ENCODE data around the gene TH.

The TH gene

DNA sequence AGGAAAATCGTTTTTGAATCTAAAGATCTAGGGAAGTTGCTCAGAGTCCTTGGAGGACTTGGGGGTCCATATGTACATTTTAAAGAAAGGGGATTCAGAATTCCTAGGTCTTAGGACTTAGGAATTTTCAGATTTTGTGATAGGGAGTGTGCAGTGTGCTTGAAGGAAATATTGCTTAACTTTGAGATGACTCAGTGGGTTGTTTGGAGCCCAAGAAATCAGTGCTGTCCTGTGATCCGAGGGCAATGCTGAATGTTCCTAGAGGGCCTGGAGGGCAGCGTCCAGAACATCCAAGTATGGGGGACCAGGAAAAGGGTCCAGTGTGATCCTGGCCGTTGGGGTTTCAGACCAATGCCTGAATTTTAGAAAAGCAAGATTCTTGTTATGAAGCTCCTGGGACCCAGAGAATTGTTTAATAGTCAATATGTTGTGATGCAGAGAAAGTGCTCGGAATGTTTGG, 29.3 kb downstream of the TH start:
- no peak for DNase-seq (ENCODE audit: low read depth in 2 of 2)

DNA sequence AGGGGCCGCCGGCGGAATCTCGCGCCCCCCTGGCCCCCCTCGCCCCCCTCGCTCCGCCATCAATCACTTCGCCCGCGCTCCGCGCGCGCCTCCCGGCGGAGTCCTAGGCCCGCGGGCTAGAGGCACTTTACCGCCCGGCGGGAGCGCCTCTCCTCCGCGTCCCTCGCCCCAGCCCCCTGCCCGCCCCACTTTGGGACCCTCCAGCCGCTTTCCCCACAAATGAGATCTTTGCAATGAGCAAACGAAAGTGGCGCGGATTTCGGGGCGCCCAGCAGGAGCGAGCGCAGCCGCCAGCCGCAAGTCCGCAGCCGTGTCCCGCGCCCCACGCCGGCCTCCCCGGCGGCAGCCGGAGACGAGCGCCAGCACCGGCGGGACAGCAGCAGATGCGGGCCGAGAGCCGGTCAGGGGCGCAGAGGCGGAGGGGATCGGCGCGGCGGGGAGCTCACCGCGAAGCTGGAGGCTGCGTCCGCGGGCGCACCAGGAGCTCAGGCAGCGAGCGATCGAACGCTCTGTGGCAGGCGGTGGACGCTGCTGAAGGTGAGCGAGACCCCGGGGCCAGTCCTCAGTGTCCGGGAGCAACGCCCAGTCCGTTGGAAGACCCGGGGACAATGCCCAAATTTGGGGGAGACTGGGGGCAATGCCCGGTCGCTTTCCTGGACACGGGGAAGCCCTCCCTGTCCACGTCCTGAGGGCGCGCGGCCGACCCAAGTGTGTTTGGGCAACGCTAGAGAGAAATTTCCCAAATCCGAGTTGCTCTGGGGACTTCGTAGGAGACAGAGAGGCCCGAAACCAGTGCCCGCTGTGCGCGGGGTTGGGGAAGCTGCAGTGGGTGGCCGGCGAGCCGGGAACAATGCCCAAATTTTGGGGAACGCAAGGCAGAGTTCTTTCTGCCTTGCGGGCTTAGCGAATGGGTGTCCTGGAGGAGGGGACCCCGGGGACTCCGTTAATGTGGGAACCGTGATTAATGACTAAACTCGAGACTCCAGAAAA, 30.9 kb downstream of the TH start:
- DNase-seq (ENCODE audit: low read depth in 2 of 2), result no peak

DNA sequence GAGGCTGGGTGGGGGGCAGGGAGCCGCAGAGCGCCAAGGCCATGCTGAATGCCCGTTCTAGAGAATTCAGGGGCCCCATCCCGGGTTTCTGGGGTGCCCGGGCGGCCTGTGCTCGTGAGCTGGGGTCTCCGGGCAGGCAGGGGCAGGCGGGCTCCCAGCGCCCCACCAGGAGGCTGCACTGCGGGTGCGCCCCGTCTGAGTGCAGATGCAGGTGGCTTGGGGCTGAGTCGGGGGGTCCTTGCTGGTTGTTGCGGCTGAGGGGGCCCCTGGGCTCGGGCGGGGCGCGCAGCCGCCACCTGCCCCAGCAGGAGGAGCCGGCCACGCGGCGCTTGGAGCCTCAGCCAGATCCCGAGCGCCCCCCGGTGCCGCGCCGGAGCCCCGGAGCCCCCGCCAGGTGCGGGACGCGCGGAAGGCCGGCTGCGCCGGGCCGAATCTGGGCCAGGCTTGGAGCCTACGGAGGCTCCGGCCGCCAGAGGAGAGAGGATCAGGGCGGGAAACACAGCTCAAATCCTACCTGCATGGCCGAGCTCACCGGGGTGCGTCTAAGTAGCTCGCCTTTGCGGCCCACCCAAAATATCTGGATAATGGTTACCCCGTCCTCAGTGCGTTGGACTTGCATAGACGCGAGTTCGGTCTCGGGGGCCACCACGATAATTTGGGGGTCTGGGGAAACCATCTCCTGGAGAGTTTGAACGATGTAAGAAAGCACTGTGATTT, 31.8 kb downstream of the TH start:
- no peak for DNase-seq (ENCODE audit: low read depth in 2 of 2)

DNA sequence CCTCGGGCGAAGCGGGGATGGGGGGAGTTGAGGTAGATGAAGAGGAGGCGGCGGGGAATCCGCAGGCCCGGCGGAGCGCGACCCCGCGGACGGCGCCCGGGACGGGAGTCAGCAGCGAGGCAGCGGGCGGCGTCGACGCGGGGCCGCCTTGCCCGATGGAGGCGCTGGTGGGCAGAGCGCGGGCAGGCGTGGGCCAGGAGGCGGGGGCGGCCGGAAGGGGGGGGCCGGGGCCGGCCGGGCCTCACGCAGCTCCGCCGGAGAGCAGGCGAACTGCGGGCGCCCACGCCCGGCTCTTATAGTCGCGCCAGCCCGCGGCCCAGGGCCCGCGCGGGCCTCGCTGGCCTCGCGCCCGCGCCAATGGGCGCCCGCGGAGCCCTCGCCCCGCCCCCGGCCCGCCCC, 32.5 kb downstream of the TH start, which contains the start of gene IGF2:
TSS of gene IGF2 (minus strand) at position 267 of the 399 bp plus-strand sequence. CDS start 3,866 bp downstream, outside the sequence.
- no peak for DNase-seq (ENCODE audit: low read depth in 2 of 2)

DNA sequence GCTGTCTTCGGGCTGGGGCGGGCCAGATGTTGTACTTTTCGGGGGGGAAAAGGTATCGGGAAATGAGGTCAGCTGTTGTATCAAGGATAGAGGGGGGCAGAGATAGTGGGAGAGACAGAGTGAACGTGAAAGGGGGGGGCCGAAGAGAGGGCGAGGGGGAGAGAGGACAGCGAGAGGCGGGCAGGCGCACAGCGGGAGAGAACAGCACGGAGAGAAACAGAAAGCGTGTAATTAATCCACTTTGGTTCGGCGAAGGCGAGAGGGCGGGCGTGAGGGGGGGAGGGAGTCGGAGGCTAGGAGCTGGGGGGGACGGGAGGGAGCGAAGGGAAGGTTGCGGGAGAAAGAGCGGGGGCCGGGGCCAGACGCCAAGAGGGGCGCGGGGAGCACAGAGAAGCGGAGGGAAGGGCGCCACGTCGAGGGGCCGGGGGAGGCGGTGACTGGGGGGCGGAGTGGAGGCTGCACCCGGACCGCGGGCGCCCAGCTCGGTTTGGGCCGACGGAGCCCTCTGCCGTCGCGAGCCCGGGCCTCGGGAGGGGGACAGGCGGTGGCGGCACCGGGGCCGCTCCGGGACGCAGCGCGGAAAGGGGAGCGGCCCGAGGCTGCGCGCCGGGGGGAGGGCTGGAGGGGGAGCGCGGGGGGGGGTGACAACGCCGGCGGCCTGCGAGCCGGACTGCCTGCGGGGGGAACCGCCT, 33.0 kb downstream of the TH start:
- no peak for DNase-seq (ENCODE audit: low read depth in 2 of 2)

DNA sequence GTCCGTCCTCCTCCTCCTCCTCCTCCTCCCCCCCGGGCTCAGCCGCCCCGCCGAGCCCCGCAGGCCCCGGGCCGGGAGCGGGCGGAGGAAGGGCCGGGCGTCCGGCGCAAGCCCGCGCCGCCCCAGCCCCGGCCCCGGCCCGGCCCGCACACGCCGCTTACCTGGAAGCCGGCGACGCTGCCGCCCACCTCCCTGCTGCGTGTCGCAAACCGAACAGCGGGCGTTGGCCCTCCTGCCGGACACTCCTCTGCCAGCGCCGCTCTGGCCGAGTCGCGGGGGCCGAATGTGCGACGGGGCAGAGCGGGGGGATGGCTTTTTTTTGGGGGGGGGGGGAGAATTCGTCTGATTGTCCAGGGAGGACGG, 33.6 kb downstream of the TH start:
- DNase-seq (ENCODE audit: low read depth in 2 of 2), result no peak

DNA sequence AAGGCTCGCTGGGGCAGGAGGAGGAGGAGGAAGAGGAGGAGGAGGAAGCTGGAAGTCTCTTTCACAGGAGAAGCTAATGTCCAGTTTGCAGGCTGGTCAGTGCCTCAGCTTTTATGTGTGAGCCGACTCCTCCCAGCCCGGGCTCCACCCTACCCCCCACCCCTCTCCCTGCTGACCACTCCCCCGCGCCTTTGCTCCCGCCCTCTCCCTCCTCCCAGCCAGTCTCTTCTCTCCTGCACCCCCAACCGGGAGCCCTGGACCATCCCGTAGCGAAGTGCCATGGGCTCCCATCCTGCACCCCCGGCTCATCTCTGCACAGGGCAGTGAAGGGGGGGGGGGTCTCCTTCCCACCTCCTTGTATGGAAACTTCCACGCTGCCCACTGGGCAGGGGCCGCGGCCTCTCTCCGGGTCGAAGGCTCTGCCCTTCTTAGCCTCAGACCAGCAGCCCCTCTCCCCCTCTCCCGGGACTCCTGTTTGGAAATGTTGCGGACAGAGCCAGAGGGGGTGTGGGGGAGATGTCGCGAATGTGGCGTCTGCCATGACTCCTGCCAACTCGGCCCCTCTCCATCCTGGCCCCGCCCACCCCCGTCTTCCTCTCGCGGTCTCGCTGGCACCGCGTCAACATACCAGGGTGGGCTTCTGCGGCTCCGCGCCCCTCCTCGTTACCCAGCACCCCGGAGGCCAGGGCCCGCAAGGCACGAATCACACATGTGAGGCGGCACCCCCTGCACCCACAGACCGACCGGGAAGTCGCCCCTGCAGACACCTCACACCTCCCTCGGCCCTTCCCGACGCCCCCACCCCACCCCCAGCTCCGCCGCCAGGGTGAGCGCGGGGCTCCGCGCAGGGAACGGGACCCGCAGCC, 34.2 kb downstream of the TH start:
- no peak for DNase-seq (ENCODE audit: low read depth in 2 of 2)

DNA sequence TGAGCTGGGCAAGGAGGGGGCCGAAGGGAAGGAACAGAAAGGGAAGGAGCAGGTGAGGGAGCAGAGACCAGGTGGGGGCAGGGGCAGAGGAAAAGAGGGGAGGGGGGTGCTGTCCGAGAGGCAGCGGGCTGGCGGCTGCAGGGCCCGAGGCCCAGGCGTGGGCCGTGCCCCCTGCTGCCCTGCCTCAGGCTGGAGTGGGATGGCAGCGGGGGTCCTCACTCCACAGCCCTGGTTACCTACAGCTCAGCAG, 34.7 kb downstream of the TH start:
- no peak for DNase-seq (ENCODE audit: low read depth in 2 of 2)

DNA sequence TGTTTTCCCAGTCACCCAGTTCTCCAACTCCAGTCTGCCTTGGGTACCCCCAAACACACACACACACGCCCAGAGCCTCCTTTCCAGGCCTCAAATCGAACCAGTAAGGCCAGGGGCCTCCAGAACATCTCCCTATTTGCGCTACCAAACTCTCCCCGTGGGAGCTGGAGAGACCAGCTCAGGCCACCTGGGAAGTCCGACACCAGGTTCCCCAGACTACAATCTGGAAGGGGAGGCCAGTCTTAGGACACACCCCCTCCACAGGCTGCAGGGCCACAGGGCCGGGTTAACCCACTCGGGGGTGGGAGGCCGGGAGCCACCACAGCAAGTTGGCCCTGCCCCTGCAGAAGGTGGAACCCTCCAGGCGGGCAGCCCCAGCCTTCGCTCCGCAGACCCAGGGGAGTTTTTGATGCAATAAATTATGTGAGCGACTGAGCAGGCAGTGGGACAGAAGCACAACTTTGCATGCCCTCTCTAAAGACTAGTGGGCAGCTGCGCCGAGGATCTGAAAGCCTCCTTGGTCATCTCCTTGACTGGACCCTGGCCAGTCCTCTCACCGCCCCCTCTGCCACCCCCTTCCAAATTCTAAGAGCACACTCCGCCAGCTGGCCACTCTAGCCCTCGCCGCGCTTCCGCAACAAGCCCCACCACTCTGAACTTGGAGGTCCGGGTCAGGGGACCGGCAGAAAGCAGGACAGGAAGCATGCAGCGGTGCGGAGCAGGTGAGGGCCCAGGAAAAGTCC, 35.2 kb downstream of the TH start:
- DNase-seq (ENCODE audit: low read depth in 2 of 2), result no peak

DNA sequence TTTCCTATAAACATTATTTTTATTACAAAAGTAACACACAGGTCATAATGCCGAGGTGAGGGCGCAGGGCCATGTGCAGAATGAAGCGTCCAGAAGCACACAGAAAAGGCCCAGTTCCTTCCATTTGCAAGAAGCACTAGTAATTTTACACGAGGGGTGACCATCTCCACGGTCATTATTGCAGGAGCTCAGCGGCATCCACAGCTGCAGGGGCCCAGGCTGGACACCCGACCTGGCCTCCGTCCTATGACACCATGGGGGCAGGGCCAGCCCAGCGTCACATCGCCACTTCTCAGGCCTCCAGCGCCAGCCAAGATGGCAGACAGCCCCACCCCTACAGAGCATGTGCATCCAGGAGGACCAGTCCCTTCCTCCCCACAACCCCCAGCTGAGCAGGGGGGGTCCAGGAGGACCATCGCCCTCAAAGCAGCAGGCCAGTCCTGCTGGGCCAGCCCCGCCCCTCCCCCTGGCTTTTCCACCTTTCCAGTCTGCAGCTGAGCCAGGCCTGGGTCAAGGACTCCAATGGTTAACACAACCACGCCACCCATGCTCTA, 35.9 kb downstream of the TH start:
- DNase-seq (ENCODE audit: low read depth in 2 of 2), result no peak

DNA sequence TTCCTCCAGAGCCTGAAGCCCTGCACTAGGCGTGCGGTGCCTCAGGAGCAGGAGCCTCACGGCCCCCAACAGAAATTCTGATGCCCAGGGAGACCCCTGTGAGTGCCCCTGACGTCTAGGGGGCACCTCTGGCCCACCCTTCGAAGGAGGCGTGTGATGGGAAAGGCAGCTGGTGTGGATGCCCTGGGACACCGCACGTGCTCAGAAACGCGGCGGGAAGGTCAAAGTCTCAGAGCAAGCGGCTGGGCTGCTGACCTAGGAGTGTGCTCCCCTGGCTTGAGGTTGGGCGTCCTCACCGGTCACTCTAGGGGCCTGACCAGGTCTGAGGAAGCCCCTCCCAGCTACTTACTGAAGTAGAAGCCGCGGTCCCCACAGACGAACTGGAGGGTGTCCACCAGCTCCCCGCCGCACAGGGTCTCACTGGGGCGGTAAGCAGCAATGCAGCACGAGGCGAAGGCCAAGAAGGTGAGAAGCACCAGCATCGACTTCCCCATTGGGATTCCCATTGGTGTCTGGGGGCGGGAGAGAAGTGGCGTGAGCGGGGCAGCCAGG, 36.5 kb downstream of the TH start:
- no peak for DNase-seq (ENCODE audit: low read depth in 2 of 2)

DNA sequence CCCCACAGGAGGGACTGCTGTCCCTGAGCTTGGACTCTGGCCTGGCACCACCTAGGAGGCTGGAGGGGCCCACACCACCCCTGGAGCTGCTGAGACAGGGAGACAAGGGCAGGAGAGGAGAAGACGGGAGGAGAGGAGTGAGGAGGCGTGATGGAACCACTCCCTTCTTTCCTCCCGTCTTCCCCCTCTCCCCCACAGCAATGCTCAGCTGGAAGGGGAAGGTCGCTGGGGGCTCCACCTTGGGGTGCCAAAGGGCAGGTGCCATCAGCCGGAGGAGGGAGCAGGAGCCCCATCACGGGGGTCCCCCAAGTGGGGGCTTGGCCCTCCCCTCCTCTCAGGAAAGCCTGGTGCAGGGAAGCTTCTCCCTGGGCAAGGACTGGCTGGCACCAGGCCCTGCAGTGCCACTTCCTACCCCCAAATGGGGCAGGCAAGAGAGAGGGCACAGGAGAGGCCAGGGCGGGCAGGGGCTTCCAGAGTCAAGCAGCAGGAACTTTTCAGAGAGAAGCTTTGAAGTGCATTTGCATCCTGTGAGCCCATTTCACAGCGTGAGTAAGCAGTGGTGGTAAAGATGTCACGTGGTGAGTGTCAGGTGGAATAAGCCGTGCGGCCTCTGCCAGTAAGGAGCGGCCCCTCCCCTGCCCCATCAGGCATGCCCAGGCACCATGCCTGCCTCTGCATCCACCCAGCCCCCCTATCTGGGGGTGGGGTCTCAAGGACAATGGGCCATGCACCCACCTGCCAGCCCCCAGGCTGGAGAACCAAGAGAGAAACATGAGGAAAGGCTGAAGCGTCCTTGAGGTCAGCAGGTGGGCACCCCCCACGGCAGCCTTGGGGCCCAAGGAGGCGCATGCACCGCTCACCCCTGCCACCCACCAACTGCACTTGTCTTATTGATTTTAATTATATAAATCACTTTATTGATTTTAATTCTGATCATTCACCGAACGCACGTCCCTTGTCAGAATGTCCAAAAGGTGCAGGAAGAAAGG, 37.3 kb downstream of the TH start:
- no peak for DNase-seq (ENCODE audit: low read depth in 2 of 2)

DNA sequence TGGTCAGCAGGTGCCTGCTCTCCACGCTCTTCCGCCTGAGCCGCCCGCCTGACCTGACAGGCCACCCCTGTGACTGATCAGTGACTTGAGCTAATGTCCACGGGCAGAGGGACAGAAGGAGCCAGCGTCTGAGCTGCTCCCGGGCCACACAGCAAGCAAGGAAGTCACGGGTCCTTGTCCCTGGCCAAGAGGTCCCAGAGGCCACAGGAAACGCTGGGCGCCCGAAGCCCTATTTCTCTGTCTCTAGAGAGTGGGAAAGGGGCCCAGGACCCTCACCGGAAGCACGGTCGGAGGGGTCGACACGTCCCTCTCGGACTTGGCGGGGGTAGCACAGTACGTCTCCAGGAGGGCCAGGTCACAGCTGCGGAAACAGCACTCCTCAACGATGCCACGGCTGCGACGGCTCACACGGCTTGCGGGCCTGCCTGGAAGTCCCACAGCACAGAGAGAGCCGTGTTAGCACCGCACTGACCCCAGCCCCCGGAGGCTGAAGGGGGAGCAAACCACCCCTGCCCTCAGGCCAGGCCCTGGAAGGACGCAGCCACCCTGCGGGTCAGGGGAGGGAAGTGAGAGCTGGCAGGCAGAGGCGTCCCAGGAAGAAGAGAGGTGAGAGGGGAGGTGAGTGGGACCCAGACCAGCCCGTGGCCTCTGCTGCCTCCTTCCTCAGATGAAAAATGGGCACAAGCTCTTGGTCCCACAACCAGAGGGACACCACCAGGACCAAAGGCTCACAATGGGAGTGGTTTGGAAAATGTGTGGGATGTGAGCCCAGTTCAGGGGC, 38.2 kb downstream of the TH start:
- no peak for DNase-seq (ENCODE audit: low read depth in 2 of 2)

DNA sequence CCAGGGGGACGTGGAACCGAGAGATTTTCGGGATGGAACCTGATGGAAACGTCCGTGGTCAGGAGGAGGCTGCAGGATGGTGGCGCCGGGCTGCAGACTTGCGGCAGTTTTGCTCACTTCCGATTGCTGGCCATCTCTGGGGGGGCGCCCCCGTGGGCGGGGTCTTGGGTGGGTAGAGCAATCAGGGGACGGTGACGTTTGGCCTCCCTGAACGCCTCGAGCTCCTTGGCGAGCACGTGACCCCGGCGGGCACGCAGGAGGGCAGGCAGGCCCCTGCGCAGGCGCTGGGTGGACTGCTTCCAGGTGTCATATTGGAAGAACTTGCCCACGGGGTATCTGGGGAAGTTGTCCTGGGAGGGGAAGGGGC, 38.8 kb downstream of the TH start:
- DNase-seq (ENCODE audit: low read depth in 2 of 2), result no peak

DNA sequence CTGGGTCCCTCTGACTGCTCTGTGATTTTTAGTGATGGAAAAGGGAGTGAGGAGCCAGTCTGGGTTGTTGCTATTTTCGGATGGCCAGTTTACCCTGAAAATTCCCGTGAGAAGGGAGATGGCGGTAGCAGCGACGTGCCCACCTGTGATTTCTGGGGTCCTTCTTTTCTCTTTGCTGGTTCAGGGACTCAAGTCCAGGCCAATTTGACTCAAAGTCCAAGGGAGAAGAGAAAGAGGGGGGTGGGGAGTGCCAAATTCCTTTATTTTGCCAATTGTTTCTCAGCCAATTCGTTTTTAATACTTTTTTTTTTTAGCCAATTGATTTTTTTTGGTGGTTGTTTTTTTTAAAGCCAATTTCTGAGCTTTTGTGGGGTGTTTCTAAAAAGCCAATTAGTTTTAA, 39.4 kb downstream of the TH start:
- no peak for DNase-seq (ENCODE audit: low read depth in 2 of 2)

DNA sequence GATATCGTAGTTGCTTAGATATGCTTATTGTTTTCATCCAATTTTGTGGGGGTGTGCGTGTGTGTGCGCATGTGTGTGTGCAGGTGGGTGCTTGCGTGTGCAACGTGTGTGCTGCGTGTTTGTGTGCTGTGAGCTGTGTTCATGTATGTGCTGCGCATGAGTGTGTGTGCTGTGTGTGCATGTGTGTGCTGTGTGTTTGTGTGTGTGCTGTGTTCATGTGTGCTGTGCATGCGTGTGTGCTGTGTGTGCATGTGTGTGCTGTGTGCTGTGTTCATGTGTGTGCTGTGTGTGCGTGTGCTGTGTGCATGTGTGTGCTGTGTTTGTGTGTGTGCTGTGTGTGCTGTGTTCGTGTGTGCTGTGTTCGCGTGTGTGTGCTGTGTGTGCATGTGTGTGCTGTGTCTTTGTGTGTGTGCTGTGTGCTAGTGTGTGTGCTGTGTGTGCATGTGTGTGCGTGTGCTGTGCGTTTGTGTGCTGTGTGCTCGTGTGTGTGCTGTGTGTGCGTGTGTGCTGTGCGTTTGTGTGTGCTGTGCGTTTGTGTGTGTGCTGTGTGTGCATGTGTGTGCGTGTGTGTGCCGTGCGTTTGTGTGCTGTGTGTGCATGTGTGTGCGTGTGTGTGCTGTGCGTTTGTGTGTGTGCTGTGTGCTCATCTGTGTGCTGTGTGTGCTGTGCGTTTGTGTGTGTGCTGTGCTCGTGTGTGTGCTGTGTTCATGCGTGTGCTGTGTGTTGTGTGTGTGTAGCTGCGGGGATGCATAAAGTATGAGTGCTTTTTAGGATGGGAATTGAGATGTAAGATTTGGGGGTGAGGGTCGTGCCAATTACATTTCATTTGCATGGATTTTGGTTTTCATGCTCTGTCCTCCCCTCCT, 40.0 kb downstream of the TH start:
- no peak for DNase-seq (ENCODE audit: low read depth in 2 of 2)

DNA sequence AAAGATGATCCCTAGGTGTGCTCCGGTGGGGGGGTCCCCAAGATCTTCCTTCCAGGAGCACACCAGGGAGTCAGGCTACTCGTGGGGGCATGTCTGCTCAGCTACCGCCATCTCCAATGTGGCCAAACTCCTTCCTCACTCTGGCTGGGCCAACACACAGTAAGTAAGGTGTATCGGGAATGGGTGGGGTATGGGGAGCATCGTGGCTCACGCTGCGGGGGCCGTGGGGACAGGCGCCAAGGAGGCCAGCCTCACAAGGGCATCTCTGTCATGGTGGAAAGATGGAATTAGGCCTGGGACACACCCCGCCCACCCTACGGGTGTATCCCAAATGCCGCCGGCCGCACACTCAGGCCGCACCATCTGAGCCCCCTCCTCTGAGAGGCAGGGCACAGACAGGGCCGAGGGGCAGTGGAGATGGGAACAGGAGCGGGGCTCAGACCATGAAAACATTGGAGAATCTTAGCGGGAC, 40.7 kb downstream of the TH start:
- DNase-seq (ENCODE audit: low read depth in 2 of 2), result no peak
